Activated CD8-positive, alpha-beta memory T cell treated with anti-CD3 and anti-CD28 coated beads for 48 hours (primary cell): ENCODE results near the gene TLX2.

Source experiments
- DNase-seq, 3 experiments: peaks; one replicate each; pipeline ENCODE4 v3.0.0-alpha.2; 2020; ENCODE audit warnings: low read depth in 2 of 3, low spot score in 2 of 3

TLX2 gene

DNA sequence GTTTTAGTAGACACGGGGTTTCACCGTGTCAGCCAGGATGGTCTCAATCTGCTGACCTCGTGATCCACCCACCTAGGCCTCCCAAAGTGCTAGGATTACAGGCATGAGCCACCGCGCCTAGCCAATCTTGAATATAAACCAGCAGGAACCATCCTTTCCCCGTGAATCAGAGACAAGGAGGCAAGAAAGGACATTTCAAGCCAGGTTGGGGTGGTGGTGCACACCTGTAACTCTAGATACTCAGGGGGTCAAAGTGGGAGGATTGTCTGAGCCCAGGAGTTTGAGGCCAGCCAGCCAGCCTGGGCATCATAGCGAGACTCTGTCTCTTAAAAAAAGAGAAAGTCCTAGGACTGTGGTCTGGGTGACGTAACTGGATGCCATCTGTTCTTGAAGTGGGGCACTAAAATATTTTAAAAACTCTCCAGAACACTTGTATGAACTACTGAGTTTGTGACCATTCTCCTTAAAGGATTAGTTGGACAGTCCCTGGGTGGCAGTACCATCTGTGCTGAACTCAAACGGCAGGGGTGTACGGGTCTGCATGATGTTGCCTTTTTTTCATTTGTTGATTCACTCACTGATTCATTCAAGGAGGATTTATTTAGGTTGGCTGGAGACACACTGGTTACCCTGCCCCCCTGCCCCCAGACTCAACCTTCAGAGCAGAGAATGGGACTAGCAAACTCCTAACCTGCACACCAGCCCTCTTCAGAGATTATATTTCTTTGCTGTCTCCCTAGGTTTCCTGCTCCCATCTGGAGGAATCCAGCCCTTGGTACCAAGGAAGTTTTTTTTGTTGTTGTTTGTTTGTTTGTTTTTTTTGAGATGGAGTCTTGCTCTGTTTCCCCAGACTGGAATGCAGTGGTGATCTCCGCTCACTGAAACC is 2.9 kb upstream of the TLX2 start:
- DNase-seq, result no peak

DNA sequence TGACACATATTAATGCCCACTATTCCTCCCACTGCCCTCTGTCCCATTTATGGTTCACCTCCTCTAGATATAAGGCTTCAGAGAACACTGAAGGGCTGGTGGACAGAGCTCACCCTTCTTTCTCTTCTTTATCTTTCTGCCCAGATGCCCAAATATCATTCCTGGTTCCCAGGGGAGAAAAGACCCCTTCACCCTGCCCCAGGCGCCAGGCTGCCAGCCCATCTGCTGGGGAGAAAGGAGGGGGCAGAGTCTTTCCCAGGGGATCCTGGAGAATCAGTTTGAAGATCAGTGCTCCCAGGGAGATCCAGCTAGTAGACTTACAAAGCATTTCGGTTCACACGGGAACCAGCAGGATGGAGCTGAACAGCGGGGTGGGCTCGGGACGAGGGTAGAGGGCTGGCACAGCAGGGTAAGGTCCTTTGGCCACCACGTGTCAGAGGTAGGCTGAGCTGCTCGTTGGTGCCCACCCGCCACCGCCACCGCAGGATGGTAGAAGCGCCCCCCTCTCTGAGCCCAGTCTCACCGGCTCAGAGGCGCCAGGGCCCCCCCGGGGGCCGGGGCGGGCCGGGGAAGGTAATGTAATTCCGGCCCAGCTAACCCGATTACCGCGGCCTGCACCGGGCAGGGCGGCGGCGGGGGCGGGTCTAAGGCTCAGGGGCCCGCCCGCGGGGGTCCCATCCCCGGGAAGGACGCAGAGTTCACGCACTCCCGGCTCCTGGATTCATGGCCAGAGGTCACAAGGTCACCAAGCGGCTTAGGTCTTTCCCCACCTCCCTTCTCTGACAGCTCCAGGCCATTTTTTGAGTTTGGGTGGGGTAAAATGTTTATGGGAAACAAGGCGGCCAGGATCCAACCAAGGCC is 1.3 kb upstream of the TLX2 start:
- DNase-seq, result no peak

DNA sequence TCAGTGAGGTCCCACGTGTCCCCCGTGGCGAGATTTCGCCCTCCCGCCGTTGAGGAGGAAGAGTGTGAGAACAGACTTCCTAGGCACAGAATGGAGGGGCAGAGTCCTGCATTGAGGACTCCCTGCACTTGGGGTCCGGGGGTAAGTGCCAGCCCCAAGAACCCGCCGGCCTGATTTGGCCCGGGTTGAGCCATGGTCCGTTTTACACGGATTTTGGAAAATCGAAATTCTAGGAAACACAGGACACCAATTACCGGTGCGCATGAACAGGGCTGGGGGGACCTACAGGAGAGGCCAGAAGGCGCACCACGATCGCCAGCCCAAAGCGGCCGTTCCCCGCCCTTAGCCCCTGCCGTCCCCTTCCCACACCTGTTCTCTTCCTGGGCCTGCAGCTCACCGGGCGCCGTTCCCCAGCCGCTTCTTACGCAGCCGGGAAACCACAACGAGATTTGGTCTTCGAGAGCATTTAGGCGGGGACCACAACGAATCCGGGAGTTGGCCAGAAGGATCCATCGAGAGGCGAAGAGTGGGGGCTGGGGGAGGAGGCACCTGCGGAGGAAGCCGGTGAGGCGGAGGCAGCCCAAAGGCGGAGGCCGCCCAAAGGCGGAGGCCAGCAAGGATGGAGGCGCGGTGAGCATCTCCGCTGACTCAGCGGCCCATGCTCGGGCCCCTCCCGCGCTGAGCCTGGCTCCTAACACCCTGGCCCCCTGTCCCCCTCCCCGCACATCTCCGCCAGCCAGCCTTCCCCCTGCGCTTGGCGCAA is 464 bp upstream of the TLX2 start:
- DNase-seq, result no peak

DNA sequence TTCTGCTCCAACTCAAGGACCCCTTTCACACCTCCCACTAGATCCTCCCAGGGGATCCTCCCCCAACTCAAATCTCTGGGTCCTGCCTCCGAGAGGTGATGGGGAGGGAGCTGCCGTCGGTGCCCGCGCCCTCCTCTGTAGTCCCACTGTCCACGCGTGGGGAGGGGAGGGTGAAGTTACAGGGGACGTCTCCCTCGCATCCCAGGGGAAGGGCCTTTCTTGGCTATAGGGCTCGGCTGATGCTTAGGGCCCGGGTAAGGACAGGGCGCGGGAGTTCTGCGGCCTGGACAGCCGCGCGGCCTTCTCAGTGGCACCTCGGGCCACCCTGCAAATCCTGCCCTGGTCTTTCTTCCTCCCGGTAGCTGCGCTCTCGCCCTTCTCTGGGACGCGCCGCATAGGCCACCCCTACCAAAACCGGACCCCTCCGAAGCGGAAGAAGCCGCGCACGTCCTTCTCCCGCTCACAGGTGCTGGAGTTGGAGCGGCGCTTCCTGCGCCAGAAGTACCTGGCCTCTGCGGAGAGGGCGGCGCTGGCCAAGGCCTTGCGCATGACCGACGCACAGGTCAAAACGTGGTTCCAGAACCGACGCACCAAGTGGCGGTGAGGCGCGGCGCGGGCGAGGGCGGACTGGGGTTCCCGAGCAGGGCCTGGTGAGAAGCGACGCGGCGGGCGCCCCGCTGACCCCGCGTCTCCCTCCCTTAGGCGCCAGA is 1.2 kb downstream of the TLX2 start:
- DNase-seq, result no peak

DNA sequence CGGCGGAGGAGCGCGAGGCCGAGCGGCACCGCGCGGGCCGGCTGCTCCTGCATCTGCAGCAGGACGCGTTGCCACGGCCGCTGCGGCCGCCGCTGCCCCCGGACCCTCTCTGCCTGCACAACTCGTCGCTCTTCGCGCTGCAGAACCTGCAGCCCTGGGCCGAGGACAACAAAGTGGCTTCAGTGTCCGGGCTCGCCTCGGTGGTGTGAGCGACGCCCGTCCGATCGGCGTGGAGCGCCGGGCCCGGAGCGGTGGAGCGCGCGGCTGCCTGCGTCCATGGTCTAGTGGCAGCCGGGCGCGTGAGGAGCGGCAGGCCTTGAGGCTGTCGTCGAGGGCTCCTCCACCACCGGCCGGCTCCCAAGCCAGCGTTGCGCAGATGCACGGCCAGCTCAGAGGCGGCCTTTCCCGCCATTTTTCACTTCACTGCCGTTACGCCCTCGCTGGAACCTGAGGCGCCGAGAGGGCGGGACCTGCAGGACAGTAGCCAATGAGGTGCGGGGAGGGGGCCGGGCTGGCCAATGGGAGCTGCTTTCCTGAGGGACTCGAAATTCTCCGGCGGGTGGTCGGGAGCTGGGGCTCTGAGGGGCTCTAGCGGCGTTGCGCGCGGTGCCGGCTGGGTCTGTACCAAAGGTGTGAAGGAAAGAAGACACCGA is 1.9 kb downstream of the TLX2 start:
- no peak for DNase-seq

DNA sequence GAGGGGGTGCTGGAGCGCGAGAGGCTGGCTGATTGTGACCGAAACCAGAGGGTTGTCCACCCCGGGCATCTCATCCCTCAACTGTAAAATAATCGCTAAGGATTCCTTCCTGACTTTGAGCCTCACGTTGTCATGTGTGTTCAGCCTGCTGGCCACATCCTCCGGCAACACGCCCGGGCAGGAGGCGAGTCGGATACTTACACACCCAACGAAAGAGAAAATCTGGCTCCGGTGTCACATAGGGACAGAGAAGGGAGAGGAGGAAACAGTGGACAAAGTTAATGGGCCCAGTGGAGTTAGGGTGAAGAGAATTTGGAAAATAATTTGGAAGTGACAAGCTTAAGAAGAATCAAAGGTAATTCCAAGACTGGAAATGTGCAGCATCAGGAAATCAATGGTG is 2.4 kb downstream of the TLX2 start:
- no peak for DNase-seq

DNA sequence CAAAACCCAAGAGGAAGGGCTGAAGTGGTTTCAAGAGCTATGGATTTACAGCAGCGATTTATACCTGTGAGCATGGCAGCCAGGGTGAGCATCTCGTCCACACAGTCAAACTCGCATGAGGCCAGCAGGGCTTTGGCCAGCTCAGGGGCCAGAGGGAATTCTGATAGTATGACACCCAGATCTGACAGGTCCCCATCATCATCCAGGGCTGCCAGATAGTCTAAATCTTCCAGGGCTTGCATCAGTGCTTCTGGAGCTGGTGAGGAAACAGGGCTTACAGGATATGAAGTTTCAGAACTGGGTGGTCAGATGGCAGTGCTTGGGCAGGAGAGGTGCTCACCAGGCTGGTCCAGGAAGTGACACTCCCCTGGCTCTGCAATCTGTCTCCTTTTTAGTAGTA is 8.3 kb downstream of the TLX2 start:
- no peak for DNase-seq

DNA sequence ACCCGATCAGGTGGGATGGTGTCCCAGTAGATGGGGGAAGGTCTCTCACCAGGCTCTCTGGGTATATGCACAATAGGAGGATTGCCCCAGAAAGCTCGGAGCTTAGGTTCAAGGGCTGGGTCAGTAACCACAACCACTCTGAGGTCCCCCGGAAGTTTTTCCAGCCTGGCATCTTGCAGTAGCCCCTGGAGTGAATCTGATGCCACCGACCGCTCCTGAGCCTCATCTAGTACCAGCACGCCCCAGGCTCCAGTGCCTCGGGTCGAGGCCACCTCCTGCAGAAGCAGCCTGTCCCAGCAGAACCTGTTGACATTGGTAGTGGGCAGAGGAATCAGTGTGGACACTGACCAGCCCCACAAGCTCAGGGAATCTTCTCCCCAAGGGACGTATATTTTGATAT is 9.8 kb downstream of the TLX2 start:
- no peak for DNase-seq

DNA sequence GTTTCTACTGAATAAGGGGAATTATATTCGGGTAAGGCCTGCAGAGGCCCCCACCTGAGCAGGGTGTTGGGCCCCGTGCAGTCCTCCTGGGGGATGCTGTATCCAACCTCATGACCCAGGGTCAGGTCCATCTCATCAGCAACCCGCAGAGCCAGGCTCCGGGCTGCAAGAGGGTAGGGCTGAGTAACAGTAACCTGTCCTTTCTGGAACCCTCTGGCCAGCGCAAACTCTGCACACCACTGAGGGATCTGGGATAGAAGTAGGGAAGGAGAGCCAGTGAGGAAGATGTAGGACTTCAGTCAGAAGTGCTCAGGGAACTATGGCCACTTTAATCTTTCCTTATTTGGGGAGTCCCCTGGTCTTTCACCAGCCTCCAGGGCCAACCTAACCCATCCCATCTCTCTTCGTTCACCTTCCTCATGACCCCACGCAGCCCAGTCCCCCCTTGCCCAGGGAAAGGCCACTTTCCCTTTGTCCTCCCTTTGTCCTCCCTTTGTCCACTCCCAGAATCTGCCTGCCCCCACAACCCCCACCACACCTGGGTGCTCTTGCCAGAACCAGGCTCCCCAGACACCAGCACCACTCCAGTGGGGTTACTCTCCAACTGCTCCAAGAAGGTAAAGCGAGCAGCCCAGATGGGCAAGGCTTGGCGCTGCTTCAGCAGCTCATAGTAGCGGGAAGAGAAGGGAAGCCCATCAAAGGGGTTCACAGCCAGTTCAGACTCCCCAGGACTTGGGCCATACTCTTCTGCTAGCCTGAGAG is 10.9 kb downstream of the TLX2 start:
- DNase-seq, result no peak

DNA sequence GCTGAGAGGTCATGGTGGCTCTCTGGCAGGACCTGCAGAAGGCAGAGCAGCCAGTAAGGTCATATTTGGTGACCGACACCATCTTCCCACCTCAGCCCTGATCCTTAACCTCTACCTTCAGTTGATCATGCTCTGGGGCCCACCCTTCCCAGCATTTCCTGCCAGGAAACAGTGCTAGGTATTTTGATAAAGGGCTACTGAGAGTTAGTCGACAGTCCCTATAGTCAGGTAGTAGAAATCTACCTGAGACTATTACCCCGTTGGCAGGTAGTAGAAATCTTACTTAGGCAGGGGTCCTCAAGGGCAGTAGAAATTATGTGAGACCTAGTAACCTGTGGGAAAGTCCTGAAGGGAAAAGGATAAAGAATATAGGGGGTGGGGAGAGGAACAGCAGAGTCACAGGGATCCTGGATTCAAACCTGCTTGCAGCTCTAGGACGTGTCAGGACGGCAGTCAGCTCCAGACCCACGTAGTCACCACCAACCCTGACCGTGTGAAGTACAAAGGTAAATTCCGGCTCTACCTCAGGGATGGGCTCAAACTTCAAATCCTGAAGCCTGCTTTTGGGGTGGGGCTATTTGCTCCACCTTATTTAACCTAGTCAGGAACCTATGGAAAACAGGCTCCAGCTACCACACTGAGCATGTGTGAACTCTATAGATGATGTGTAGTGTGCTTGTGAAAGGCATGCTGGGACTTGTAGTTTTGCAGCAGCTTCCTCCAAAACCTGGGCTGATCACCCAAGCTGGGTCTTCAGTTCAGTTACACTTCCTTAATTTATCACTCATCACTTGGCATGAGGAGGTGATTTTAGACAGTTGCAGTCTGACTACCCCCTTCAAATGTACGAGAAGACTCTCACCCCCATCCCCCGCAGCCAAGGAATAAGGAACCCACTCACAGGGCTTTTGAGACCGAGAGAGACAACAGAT is 11.7 kb downstream of the TLX2 start, which contains the start of gene DQX1:
Gene DQX1, minus strand, starts transcription at position 515 of the 932 bp plus-strand sequence. Its CDS starts 502 bp downstream, at position 13.
- DNase-seq, result no peak

DNA sequence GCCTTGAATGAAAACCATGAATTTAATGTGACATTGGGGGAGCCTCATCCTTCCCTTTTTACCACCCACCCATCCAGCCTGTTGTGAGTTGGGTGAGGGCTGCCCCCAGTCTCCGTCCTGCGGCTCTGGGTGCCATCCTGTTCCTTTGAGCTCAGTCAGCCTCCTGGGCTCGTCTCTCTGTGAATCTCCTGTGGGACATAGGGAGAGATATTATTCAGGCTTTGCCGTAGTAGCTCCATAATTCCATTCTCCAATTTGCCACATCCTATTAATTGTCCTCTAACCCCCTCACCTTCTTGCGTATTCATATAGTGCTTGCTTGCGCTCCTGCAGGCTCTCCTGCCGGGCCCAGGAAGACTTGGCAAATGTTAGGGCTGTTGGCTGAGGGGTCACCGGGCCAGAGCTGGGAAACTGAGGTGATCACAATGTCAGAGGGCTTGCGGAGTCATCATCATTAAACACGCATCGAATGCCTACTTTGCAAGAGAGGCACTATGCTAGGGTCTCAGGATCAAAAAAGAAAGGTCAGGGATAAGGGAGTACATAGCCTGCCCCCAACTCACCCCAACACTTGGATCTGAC is 12.5 kb downstream of the TLX2 start:
- DNase-seq, result no peak

DNA sequence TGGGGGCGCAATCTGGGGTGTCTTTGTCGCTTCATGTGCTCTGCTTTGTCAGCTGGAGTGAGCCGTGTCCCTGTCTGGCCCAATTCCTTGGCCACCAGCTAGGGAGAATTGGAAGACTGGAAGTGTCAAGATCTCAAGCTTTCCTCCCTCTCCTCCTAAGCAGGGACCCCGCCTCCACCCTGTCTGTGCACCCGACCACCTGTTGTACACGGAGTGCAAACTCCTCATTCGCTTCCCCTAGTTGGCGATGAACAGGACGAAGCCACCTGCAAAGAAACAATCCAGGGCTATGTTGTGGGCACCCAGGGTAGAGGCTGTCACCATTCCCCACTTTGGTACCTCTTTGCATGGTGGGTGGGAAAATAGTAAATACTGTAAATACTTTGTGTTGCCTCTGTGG is 13.5 kb downstream of the TLX2 start:
- no peak for DNase-seq

DNA sequence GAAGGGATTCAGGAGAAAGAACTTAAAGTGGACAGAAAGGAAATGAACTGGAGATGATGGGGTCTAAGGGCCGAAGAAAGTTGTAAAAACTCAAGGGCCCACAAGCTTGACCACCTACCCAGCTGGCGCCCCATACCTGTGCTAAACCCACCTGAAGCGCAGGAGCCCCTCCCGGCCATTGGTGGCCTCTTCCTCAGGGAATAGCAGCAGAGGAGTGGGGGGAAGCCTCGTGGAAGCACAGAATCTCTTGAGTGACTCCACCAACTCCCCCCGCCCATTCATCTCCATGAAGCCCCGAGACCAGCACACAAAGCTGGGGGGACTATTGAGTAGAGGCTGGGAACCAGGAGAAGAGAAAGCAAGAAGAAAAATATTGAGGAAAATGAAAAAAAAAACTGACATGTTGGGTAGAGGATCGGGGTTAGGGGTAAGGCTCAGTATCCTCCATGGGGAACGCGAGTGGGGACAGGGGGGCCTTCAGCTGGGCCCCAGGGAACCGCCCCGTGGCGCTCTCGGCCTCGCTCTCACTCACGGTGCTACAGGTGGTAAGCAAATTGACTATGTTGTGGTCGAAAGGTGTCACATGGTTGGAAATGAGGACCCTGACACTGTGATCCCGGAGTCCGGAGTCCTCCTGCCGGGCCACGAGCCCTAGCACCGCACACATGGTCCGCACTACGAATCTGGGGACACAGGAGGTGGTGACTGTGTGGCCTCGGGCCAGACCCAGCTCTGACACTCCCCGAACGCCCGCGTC is 14.5 kb downstream of the TLX2 start:
- no peak for DNase-seq

DNA sequence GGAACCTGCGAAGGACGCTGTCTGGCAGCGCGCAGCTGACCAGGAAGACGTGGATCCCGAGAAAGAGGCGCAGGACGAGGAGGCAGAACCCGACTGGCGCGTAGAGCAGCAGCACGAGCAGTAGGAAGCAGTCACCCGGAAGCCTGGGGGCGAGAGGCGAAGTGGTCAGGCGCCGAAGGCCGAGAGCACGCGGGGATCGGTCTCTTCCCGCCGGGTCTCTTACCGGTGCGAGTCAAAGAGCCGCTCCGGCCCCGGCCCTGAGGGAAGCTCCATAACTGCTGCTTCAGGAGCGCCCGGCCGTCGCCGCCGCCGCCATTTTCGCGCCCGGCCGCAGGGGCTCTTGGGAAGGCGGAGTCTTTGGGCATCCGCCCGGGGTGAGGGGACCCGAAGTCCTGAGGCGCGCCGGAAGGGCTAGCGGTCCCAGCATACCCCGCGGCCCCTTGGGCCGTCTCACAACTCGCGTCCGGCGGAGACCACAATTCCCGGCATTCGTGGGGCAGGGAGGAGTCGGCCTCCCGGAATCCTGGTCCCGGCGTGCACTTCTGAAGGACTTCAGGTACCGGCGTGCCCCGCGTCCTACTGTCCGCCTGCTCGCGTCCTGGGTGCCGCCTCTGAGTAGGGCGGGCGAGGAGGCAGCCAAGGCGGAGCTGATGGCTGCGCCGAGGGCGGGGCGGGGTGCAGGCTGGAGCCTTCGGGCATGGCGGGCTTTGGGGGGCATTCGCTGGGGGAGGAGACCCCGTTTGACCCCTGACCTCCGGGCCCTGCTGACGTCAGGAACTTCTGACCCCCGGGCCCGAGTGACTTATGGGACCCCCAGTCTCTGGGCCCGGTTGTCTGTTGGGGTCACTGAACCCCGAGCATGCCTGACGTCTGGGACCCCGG is 15.3 kb downstream of the TLX2 start, which contains the start of the genes AUP1 and HTRA2:
Gene AUP1, minus strand, starts transcription at position 350 of the 882 bp plus-strand sequence. Its CDS starts 77 bp downstream, at position 273.
Gene HTRA2, plus strand, starts transcription at position 577 of the 882 bp plus-strand sequence. Its CDS starts 74 bp downstream, at position 651.
- peak; percentile 77 to 90 (median 80) for DNase-seq

DNA sequence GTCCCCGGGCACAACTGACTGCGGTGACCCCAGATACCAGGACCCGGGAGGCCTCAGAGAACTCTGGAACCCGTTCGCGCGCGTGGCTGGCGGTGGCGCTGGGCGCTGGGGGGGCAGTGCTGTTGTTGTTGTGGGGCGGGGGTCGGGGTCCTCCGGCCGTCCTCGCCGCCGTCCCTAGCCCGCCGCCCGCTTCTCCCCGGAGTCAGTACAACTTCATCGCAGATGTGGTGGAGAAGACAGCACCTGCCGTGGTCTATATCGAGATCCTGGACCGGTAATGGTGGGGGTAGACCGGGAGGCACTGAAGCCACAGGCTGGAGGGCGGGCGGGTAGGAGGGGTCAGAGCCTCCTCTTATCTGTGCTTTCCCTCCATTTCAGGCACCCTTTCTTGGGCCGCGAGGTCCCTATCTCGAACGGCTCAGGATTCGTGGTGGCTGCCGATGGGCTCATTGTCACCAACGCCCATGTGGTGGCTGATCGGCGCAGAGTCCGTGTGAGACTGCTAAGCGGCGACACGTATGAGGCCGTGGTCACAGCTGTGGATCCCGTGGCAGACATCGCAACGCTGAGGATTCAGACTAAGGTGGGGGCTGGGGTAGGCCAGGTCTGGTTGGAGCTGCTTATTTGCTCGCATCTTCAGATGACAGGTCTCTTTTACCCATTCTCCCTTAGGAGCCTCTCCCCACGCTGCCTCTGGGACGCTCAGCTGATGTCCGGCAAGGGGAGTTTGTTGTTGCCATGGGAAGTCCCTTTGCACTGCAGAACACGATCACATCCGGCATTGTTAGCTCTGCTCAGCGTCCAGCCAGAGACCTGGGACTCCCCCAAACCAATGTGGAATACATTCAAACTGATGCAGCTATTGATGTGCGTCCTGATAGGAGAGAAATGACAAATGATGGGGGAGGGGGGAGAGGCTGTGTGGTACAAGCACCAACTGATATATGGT is 16.3 kb downstream of the TLX2 start:
- no peak for DNase-seq
